Smooth muscle cell (in vitro differentiated cells): ENCODE measurements around the gene TADA1. TPM values are rescaled to one million over a fixed set of nuclear protein-coding genes. Genes with fewer than 3 reads are reported as not detected.

Experiments used
- DNase-seq: peaks from one replicate; lab custom pipeline; 2025; ENCODE audit not compliant: unreplicated experiment; lab: John Stamatoyannopoulos, UW
- H2AFZ ChIP-seq: fragments of 200-600 bp; sonication (generic); 2 replicates; pipeline ENCODE4 v1.6.0; 2016; ENCODE audit warnings: antibody characterized with exemption, low read depth, mild to moderate bottlenecking
- H3F3A ChIP-seq: fragments of 200-600 bp; sonication (generic); 2 replicates; pipeline ENCODE4 v1.6.0; 2017; ENCODE audit warnings: antibody characterized with exemption, low read depth
- H3K27ac ChIP-seq: fragments of 200-600 bp; sonication (generic); 2 replicates; pipeline ENCODE4 v1.5.1; 2016; ENCODE audit warnings: low read depth, mild to moderate bottlenecking
- H3K27me3 ChIP-seq: fragments of 200-600 bp; sonication (generic); 2 replicates; pipeline ENCODE4 v1.6.1; 2016; ENCODE audit warnings: low read depth, mild to moderate bottlenecking
- H3K36me3 ChIP-seq: fragments of 200-600 bp; sonication (generic); 2 replicates; pipeline ENCODE4 v1.5.1; 2016; ENCODE audit warnings: low read depth
- H3K4me1 ChIP-seq: fragments of 200-600 bp; sonication (generic); 2 replicates; pipeline ENCODE4 v1.5.1; 2016; ENCODE audit warnings: low read depth
- H3K4me2 ChIP-seq: fragments of 200-600 bp; sonication (generic); 2 replicates; pipeline ENCODE4 v1.6.0; 2016; ENCODE audit warnings: mild to moderate bottlenecking
- H3K4me3 ChIP-seq: fragments of 200-600 bp; sonication (generic); 2 replicates; pipeline ENCODE4 v1.5.1; 2016; ENCODE audit warnings: mild to moderate bottlenecking
- H3K79me2 ChIP-seq: fragments of 200-600 bp; sonication (generic); 2 replicates; pipeline ENCODE4 v1.6.0; 2016; ENCODE audit warnings: low read depth, mild to moderate bottlenecking
- H3K9ac ChIP-seq: fragments of 200-600 bp; sonication (generic); 2 replicates; pipeline ENCODE4 v1.6.0; 2016; ENCODE audit warnings: low read depth
- H3K9me3 ChIP-seq: fragments of 200-600 bp; sonication (generic); replicated peaks from 2 replicates; pipeline ENCODE4 v1.5.1; 2016; ENCODE audit warnings: low read depth
- H4K20me1 ChIP-seq: fragments of 200-600 bp; sonication (generic); 2 replicates; pipeline ENCODE4 v1.6.0; 2016; ENCODE audit warnings: low read depth
- WGBS: methylation state at CpG from one replicate; pipeline ENCODE4 v1.1.7; 2016; ENCODE audit warnings: low lambda C conversion rate; 5-methylcytosine and 5-hydroxymethylcytosine counted together
- polyA plus RNA-seq: library from polyadenylated mRNA; unstranded; fragments of >200 nt; fragmentation: Nextera tagmentation; extraction: Ambion mirVana; gene quantifications from 2 replicates; pipeline ENCODE4 v1.2.1, GENCODE V29; 2016
- total RNA-seq: library from RNA; depleted of rRNA; stranded (reverse); fragments of >200 nt; gene quantifications from 2 replicates; pipeline ENCODE4 v1.2.3, GENCODE V29; 2014
- TF ChIP-seq, protein P1 (sequence below): fragments of 200-600 bp; sonication (generic); IDR thresholded peaks from 2 replicates; pipeline ENCODE4 v1.5.1; 2017; ENCODE audit warnings: borderline replicate concordance, mild to moderate bottlenecking, antibody characterized with exemption; ENCODE audit not compliant: insufficient read depth, poor library complexity, severe bottlenecking

Gene TADA1
- total and polyA plus RNA-seq, 2 experiments from 2014 or later, result 12.2 to 16.3 TPM

DNA sequence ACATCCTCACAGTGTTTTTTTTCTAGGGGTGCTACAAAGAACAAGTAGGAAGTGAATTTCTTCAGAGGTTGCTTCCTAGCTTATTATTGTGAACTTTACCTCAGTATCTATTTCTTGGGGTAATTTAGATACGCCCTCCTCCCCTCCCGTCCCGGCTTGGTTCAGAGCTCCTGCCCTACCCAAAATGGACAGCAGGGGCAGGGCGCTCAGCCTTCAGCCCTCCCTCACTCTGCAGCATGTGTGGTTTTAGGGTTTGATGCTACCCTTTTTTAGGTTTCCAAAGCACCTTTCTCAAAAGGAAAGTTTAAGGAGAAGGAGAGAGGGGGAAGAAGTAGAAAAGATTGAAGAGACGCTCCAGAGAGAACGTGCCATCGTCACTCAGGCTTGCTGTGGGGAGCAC is 53.7 kb downstream of the TADA1 start:
- H4K20me1 ChIP-seq, result no peaks in the 10 kb centered on the region
- H3K27me3 ChIP-seq, result no peaks in the 10 kb centered on the region
- DNase-seq, result no peak
- no peaks in the 10 kb centered on the region for H3F3A ChIP-seq
- H3K36me3 ChIP-seq, result no peaks in the 10 kb centered on the region
- H3K4me1 ChIP-seq, result no peaks in the 10 kb centered on the region
- H3K9me3 ChIP-seq, result no peaks in the 10 kb centered on the region
- H3K79me2 ChIP-seq, result no peaks in the 10 kb centered on the region
- no peak overlapping the region for H3K27ac ChIP-seq
- no peak overlapping the region for H3K4me2 ChIP-seq
- whole genome bisulfite sequencing, result 72% methylated on average over 7 of the region's 7 CpGs
- no peak overlapping the region for H3K4me3 ChIP-seq
- H3K9ac ChIP-seq, result no peak overlapping the region
- TF ChIP-seq, protein P1, sequence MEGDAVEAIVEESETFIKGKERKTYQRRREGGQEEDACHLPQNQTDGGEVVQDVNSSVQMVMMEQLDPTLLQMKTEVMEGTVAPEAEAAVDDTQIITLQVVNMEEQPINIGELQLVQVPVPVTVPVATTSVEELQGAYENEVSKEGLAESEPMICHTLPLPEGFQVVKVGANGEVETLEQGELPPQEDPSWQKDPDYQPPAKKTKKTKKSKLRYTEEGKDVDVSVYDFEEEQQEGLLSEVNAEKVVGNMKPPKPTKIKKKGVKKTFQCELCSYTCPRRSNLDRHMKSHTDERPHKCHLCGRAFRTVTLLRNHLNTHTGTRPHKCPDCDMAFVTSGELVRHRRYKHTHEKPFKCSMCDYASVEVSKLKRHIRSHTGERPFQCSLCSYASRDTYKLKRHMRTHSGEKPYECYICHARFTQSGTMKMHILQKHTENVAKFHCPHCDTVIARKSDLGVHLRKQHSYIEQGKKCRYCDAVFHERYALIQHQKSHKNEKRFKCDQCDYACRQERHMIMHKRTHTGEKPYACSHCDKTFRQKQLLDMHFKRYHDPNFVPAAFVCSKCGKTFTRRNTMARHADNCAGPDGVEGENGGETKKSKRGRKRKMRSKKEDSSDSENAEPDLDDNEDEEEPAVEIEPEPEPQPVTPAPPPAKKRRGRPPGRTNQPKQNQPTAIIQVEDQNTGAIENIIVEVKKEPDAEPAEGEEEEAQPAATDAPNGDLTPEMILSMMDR, result peak; percentile 15
- H2AFZ ChIP-seq, result no peak overlapping the region

DNA sequence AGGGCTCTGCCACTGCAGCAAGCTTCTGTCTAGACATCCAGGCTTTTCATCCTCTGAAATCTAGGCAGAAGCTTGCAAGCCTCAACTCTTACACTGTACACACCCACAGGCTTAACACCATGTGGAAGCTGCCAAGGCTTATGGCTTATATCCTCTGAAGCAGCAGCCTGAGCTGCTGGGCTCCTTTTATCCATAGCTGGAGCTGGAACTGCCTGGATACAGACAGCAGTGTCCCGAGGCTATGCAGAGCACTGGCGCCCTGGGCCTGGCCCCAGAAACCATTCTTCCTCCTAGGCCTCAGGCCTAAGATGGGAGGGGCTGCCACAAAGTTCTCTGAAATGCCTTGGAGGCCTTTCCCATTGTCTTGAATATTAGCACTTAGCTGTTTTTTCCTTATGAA is 56.1 kb downstream of the TADA1 start:
- H3K4me2 ChIP-seq, result no peak overlapping the region
- no peak overlapping the region for H3K9ac ChIP-seq
- no peaks in the 10 kb centered on the region for H3K9me3 ChIP-seq
- H3K27me3 ChIP-seq, result no peaks in the 10 kb centered on the region
- H3K27ac ChIP-seq, result no peak overlapping the region
- no peak for DNase-seq
- TF ChIP-seq, protein P1, result no peak
- H3K36me3 ChIP-seq, result no peaks in the 10 kb centered on the region
- no peaks in the 10 kb centered on the region for H3K79me2 ChIP-seq
- no peaks in the 10 kb centered on the region for H3F3A ChIP-seq
- no peak overlapping the region for H3K4me3 ChIP-seq
- no peaks in the 10 kb centered on the region for H3K4me1 ChIP-seq
- no peak overlapping the region for H2AFZ ChIP-seq
- H4K20me1 ChIP-seq, result no peaks in the 10 kb centered on the region
- 70% methylated on average over 2 of the region's 2 CpGs for WGBS

DNA sequence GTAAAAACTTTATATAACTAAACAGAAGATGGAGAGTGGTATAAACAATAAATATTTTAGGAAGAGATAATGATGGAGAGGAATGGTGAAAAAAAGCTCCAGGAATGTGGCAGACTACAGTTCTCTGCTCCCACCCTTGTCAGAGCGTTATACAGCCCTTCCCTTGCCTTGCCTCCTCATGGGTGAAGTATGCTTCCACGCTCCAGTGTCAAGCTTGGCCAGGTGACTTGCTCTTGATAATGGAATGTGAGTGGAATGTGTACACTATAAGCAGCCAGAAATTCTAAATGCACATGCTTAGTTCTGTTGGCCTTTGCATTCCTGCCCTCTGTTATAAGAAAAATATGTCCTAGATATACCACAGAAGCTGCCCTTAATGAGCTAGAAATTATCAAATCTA is 61.5 kb downstream of the TADA1 start:
- TF ChIP-seq, protein P1, result no peak
- H3F3A ChIP-seq, result no peaks in the 10 kb centered on the region
- no peak for DNase-seq
- no peaks in the 10 kb centered on the region for H3K36me3 ChIP-seq
- H3K4me2 ChIP-seq, result no peak overlapping the region
- H3K9me3 ChIP-seq, result no peaks in the 10 kb centered on the region
- no peak overlapping the region for H3K9ac ChIP-seq
- no peaks in the 10 kb centered on the region for H3K79me2 ChIP-seq
- H4K20me1 ChIP-seq, result no peaks in the 10 kb centered on the region
- H3K27me3 ChIP-seq, result no peaks in the 10 kb centered on the region
- whole genome bisulfite sequencing, result 78% methylated on average over 2 of the region's 2 CpGs
- H2AFZ ChIP-seq, result no peak overlapping the region
- H3K4me3 ChIP-seq, result no peak overlapping the region
- no peaks in the 10 kb centered on the region for H3K4me1 ChIP-seq
- H3K27ac ChIP-seq, result no peak overlapping the region

DNA sequence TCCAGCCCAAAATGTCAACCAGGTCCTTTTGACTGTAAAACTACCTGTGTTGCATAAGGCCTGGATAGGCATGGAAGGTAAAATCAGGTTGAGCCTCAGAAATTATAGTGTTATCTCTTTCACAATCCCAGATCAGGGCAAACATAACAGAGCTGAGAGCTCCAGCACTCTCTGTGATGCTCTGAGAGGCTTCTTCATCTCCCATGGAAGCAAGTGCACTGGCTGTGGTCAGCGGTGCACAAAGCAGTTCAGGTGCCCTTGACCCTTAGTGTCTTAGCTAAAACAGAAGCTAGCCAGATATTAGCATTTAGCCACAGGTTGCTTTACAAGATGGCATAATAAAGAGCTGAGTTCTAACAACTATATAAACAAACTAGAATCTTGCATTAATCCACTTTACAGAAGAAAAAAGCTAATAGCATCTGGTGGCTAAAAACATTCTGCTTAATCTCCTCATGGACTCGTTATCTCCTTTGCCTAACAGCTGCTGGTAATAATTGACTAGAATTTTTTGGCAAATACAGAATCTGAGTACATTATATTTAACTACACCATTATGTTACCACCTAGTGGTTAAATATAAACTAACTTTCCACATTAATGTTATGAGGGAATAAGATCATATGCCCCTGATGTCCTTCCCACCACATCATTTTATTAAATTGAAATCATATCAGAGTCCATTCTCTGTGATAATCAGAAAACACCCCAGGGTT is 62.4 kb downstream of the TADA1 start:
- Histone ChIP-seq H4K20me1 (no peaks in the 10 kb centered on the region), H3K4me3 (no peak overlapping the region), H3K4me2 (no peak overlapping the region), H3K27ac (no peak overlapping the region), H3F3A (no peaks in the 10 kb centered on the region), H2AFZ (no peak overlapping the region), H3K27me3 (no peaks in the 10 kb centered on the region), H3K79me2 (no peaks in the 10 kb centered on the region), H3K4me1 (no peaks in the 10 kb centered on the region), H3K9me3 (no peaks in the 10 kb centered on the region), H3K36me3 (no peaks in the 10 kb centered on the region), H3K9ac (no peak overlapping the region)
- WGBS, result 69% methylated on average over 2 of the region's 2 CpGs
- TF ChIP-seq, protein P1, result no peak
- DNase-seq, result no peak
